ENCODE results near the gene CD59.

DNA sequence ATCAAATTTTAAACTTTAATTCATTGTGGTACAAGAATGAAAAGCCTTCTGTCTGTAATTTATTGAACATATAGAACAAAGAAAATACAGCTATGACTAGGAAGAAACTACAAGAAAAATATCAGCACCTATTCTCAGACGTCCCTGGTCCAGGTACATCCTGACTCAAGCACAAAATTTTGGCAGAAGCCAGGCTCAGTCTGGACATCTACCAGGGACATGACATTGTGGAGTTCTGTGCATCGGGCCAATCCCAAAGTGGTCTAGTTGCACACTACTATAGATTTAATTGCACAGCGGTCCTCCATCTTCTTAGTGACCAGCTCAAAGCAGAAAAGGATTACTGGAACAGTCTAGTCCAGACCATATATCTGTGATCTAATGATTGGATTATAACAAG, 15.7 kb upstream of the CD59 start:
- TF ChIP-seq, protein P1, sequence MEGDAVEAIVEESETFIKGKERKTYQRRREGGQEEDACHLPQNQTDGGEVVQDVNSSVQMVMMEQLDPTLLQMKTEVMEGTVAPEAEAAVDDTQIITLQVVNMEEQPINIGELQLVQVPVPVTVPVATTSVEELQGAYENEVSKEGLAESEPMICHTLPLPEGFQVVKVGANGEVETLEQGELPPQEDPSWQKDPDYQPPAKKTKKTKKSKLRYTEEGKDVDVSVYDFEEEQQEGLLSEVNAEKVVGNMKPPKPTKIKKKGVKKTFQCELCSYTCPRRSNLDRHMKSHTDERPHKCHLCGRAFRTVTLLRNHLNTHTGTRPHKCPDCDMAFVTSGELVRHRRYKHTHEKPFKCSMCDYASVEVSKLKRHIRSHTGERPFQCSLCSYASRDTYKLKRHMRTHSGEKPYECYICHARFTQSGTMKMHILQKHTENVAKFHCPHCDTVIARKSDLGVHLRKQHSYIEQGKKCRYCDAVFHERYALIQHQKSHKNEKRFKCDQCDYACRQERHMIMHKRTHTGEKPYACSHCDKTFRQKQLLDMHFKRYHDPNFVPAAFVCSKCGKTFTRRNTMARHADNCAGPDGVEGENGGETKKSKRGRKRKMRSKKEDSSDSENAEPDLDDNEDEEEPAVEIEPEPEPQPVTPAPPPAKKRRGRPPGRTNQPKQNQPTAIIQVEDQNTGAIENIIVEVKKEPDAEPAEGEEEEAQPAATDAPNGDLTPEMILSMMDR (IDR thresholded peaks at IDR 0.05; ENCODE audit: low read length) = no peak
- TF ChIP-seq EZH2 (optimal IDR thresholded peaks at IDR 0.05; ENCODE audit: low read depth, low read length) (no peak), EZH2phosphoT487 (IDR thresholded peaks at IDR 0.05; ENCODE audit: low read length) (no peak)
